SK-N-SH (cell line): ENCODE results near the gene POU6F2.

Experiments used
- CHD2 ChIP-seq: fragments of 150-350 bp; IDR thresholded peaks from 2 replicates; pipeline ENCODE4 v1.6.1; 2018; ENCODE audit warnings: low read length; ENCODE audit not compliant: partially characterized antibody
- CTCF ChIP-seq: fragments of 200-600 bp; sonication (generic); IDR thresholded peaks from 2 replicates; pipeline ENCODE4 v1.6.1; 2017; ENCODE audit warnings: antibody characterized with exemption, mild to moderate bottlenecking, moderate library complexity
- FOXM1 ChIP-seq: IDR thresholded peaks from 2 replicates; pipeline ENCODE4 v1.4.0; 2012; ENCODE audit warnings: low read depth, mild to moderate bottlenecking
- MAX ChIP-seq: IDR thresholded peaks from 2 replicates; pipeline ENCODE4 v1.4.0; 2012; ENCODE audit warnings: low read depth
- NFIC ChIP-seq: IDR thresholded peaks from 2 replicates; pipeline ENCODE4 v1.4.0; 2012; ENCODE audit warnings: borderline replicate concordance
- POLR2AphosphoS5 ChIP-seq: IDR thresholded peaks from 2 replicates; pipeline ENCODE4 v1.6.1; 2012; ENCODE audit warnings: low read depth, low read length
- RAD21 ChIP-seq: IDR thresholded peaks from 2 replicates; pipeline ENCODE4 v1.6.1; 2012; ENCODE audit warnings: mild to moderate bottlenecking, low read length
- SMC3 ChIP-seq: IDR thresholded peaks from 2 replicates; pipeline ENCODE4 v1.6.1; 2012; ENCODE audit warnings: low read depth, low read length, improper control_type of control experiment

- TF ChIP-seq POLR2AphosphoS5 (no peak), CHD2 (no peak), MAX (no peak), CTCF (no peak), RAD21 (no peak), FOXM1 (no peak), SMC3 (no peak), NFIC (no peak)
These were observed 378.0 kb downstream of the POU6F2 start for GRCh38 chr7:39355664-39356063.
